ENCODE results near the gene CAMSAP3. TPM values are rescaled to one million over a fixed set of nuclear protein-coding genes. Genes with fewer than 3 reads are reported as not detected.

CAMSAP3 gene
- total RNA-seq, 3 donors from 2014 or later: 5.6 to 14.2 TPM; not detected in 1

DNA sequence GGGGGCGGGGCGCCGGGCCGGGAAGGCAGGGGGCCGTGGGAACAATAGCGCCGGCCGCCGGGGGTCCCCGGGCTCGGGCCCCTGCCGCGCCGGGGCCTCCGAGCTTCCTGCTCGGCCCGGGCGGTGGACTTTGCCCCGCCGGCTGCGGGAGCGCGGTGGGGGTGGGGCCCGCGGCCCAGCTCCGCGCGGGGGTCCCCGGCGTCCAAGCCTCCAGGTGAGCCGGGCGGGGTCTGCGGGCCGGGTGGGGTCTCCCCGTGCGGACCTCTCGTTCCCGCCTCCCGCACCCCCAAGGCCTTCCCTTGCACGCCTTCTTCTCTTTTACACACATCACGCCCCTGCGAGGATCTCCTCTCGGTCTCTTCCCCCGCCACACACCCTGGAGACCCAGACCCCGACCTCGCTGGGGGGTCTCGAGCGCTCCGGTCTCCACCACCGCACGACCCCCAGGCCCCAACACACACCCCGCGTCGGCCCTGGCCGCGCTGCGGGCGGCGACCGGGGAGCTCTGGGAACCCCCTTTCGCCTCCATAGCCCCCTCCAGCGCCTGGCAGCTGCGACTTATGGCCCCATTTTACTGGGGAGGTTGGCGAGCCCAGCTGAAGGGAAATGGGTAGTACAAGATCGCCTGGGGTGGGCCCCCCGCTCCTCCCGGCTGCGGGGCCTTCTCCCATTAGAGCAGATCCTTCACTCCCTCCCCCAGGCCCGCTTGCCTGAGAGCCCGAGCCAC, 711 bp downstream of the CAMSAP3 start:
- Histone ChIP-seq H3K27me3 (peaks cover 0 to 9% of the 10 kb centered on the region in 2 donors), H3K9me3 (no peaks in the 10 kb centered on the region), H3K27ac (peak overlapping the region; percentile 54 to 71), H3K4me3 (peak overlapping the region in 2 of 3 donors; percentile 64 to 75), H3K4me1 (no peaks in the 10 kb centered on the region), H3K36me3 (no peaks in the 10 kb centered on the region)
- TF ChIP-seq, protein P1, sequence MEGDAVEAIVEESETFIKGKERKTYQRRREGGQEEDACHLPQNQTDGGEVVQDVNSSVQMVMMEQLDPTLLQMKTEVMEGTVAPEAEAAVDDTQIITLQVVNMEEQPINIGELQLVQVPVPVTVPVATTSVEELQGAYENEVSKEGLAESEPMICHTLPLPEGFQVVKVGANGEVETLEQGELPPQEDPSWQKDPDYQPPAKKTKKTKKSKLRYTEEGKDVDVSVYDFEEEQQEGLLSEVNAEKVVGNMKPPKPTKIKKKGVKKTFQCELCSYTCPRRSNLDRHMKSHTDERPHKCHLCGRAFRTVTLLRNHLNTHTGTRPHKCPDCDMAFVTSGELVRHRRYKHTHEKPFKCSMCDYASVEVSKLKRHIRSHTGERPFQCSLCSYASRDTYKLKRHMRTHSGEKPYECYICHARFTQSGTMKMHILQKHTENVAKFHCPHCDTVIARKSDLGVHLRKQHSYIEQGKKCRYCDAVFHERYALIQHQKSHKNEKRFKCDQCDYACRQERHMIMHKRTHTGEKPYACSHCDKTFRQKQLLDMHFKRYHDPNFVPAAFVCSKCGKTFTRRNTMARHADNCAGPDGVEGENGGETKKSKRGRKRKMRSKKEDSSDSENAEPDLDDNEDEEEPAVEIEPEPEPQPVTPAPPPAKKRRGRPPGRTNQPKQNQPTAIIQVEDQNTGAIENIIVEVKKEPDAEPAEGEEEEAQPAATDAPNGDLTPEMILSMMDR (IDR thresholded peaks at IDR 0.05): no peak
- intact Hi-C loops (cut with DNase I; ENCODE audit: low total_unique reads): no loop called here
- DNase-seq (ENCODE audit: low spot score in 2 of 2): no peak

DNA sequence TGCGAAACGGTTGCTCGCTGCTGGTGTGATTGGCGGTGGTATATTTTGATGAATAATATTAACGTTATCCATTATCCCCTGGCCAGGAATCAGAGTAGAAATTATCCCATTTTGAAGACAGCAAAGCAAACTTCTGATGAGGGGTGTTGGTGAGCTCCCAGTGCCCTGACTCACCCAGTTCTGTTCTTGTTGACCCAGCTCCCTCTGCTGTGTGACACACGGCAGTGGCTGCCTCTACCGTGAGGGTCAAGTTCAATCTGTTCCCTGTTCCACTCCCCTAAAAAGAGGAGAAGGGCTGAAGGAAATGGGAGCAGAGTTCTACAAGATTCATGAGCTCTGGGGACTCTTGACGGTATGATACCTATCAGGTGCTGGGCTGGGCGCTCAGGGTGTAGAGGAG, 2.0 kb downstream of the CAMSAP3 start:
- Histone ChIP-seq H3K27ac (no peak overlapping the region), H3K9me3 (no peaks in the 10 kb centered on the region), H3K27me3 (peaks cover 0 to 9% of the 10 kb centered on the region in 2 donors), H3K4me3 (peak overlapping the region in 1 of 3 donors; percentile 19), H3K36me3 (no peaks in the 10 kb centered on the region), H3K4me1 (no peaks in the 10 kb centered on the region)
- intact Hi-C loops (cut with DNase I; ENCODE audit: low total_unique reads): no loop called here
- TF ChIP-seq POLR2A (IDR thresholded peaks at IDR 0.05) (no peak), POLR2AphosphoS5 (IDR thresholded peaks at IDR 0.05) (no peak)
- TF ChIP-seq, protein P1 (IDR thresholded peaks at IDR 0.05): no peak
- DNase-seq (ENCODE audit: low spot score in 2 of 2): no peak

- intact Hi-C loops (cut with DNase I; ENCODE audit: low total_unique reads): no loop called here
- no peak overlapping the region for H3K4me3 ChIP-seq
- TF ChIP-seq, protein P1 (IDR thresholded peaks at IDR 0.05): no peak
- TF ChIP-seq POLR2AphosphoS5 (IDR thresholded peaks at IDR 0.05): no peak
- TF ChIP-seq POLR2A (IDR thresholded peaks at IDR 0.05): no peak
- no peaks in the 10 kb centered on the region for H3K4me1 ChIP-seq
- no peak overlapping the region for H3K27ac ChIP-seq
- no peaks in the 10 kb centered on the region for H3K36me3 ChIP-seq
- DNase-seq (ENCODE audit: low spot score in 2 of 2): no peak
- peaks cover 0 to 9% of the 10 kb centered on the region in 2 donors for H3K27me3 ChIP-seq
- H3K9me3 ChIP-seq: no peaks in the 10 kb centered on the region
These were observed 2.5 kb downstream of the CAMSAP3 start for GRCh38 chr19:7598180-7598579.

- no peaks in the 10 kb centered on the region for H3K36me3 ChIP-seq
- H3K27me3 ChIP-seq: peaks cover 0 to 9% of the 10 kb centered on the region in 2 donors
These were observed 5.1 kb downstream of the CAMSAP3 start for GRCh38 chr19:7600721-7601120.

More at GRCh38 chr19:7600721-7601120, 5.1 kb downstream of the CAMSAP3 start:
- intact Hi-C loops (cut with DNase I; ENCODE audit: low total_unique reads): no loop called here
- Histone ChIP-seq H3K4me1 (no peaks in the 10 kb centered on the region), H3K9me3 (no peaks in the 10 kb centered on the region), H3K27ac (no peak overlapping the region), H3K4me3 (no peak overlapping the region)
- DNase-seq (ENCODE audit: low spot score in 2 of 2): no peak
- TF ChIP-seq POLR2A (IDR thresholded peaks at IDR 0.05) (no peak), POLR2AphosphoS5 (IDR thresholded peaks at IDR 0.05) (no peak)
- TF ChIP-seq, protein P1 (IDR thresholded peaks at IDR 0.05): no peak
